Measurements from ENCODE around the gene LHFPL3. TPM values are rescaled to one million over a fixed set of nuclear protein-coding genes. Genes with fewer than 3 reads are reported as not detected.
"Not testable (repeated sequence)": the region's sequence is repeated elsewhere in the genome, so short reads cannot be mapped to it uniquely, and the experiment has no call there.

The LHFPL3 gene
- total RNA-seq, 8 experiments from 2014 or later: 1.0 to 26.2 (median 5.0) TPM; not detected in 1

DNA sequence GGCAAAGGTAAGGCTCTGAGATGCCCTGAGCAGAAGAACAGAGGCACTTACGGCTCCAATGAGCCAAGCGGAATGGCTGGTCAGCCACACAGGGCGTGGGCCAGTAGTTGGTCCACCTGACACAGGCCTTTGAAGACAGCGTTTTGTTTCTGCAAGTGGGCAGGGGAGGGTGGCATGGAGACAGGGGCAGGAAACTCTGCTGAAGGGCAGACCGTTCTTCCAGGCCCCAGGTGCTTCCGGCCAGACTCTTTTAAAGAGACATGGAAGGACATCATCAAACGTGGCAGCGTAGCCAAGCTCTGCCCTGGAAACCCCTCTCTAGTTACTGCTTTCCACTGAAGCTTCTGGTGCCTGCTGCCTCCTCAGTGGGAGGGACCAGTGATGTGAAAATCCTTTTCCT is 608.1 kb downstream of the LHFPL3 start:
- 70 to 100% (median 100%) methylated on average over 1 to 3 of the region's 8 CpGs; no CpG with 5 or more reads in 4 of the 10 experiments for WGBS, 10 experiments
- ATAC-seq (replicated peaks in 6 of 8): no peak
- in situ Hi-C loops (cut with MboI; ENCODE audit: low pct_unique_long_range_greater_than_20kb in 2 of 9, low sequenced_read_pairs in 9 of 9, unreplicated experiment in 9 of 9): no loop called here
- Histone ChIP-seq H3K27ac (no peak overlapping the region), H3K4me3 (no peak overlapping the region), H3K4me1 (replicated peaks in 1 of 2) (peaks cover 6% of the 10 kb centered on the region in 2 donors)

DNA sequence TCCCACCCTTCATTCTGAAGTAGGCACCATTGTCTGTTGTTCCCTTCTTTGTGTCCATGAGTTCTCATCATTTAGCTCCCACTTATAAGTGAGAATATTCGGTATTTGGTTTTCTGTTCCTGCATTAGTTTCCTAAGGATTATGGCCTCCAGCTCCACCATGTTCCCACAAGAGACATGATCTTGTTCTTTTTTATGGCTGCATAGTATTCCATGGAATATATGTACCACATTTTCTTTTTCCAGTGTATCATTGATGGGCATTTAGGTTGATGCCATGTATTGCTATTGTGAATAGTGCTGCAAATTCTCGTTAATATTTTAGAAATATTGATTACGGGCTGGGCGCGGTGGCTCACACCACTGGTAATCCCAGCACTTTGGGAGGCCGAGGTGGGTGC is 609.1 kb downstream of the LHFPL3 start:
- ATAC-seq (replicated peaks in 6 of 8); H3K4me3 ChIP-seq; H3K4me1 ChIP-seq (replicated peaks in 1 of 2); H3K27ac ChIP-seq; in situ Hi-C loops (cut with MboI; ENCODE audit: low pct_unique_long_range_greater_than_20kb in 2 of 9, low sequenced_read_pairs in 9 of 9, unreplicated experiment in 9 of 9): not testable (repeated sequence)
- 40 to 100% (median 89%) methylated on average over 1 to 6 of the region's 6 CpGs; no CpG with 5 or more reads in 1 of the 10 experiments for WGBS, 10 experiments

DNA sequence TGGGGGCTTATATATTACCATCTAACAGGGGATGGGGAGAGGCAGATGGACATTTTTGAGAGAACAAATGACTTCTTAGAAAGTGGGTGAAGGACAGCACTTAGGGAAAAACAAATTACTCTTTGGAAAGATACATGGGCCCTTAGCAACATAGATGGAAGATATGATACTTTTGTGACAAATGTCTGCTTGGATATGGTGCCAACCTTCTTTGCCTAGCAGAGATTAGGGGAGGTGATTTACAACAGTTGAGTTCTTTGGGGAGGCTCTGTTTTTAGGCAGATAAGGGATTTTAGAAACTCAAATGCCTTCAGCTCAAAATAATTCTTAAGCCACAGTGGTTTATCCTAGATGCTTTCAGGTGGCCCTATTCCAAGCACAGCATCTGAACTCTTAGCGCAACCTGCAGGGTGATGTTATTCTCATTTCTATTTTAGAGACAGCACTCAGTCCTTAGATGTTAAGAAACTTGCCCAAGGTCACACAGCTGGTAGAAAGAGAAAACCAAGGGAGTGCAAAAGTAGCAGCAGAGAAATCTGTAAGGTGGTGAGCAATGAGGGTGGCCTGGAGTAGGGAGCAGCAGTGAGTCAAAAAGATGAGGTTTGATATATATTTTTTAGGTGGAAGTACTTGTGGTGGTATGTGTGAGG is 610.5 kb downstream of the LHFPL3 start:
- 89 to 100% (median 100%) methylated on average over 1 of the region's 1 CpG; no CpG with 5 or more reads in 3 of the 10 experiments for WGBS, 10 experiments
- H3K27ac ChIP-seq: no peak overlapping the region
- in situ Hi-C loops (cut with MboI; ENCODE audit: low pct_unique_long_range_greater_than_20kb in 2 of 9, low sequenced_read_pairs in 9 of 9, unreplicated experiment in 9 of 9): no loop called here

GRCh38 chr7:104940023-104940710 is 611.8 kb downstream of the LHFPL3 start:
- Histone ChIP-seq H3K4me3 (no peak overlapping the region), H3K4me1 (replicated peaks in 1 of 2) (peaks cover 13 to 22% of the 10 kb centered on the region in 2 donors), H3K27ac (no peak overlapping the region)
- WGBS, 10 experiments: 84 to 100% (median 100%) methylated on average over 1 to 10 of the region's 43 CpGs; no CpG with 5 or more reads in 5 of the 10 experiments
- in situ Hi-C loops (cut with MboI; ENCODE audit: low pct_unique_long_range_greater_than_20kb in 2 of 9, low sequenced_read_pairs in 9 of 9, unreplicated experiment in 9 of 9): no loop called here
- no peak for ATAC-seq (replicated peaks in 6 of 8)

More for the DNA sequence above, 610.5 kb downstream of the LHFPL3 start:
- ATAC-seq (replicated peaks in 6 of 8): no peak
- no peak overlapping the region for H3K4me3 ChIP-seq
- peaks cover 6 to 11% of the 10 kb centered on the region in 2 donors for H3K4me1 ChIP-seq (replicated peaks in 1 of 2)

- no peak for ATAC-seq (replicated peaks in 6 of 8)
- Histone ChIP-seq H3K27ac (peak overlapping the region; percentile 27 to 33), H3K4me3 (no peak overlapping the region), H3K4me1 (replicated peaks in 1 of 2) (peaks cover 13 to 25% of the 10 kb centered on the region in 2 donors)
- in situ Hi-C loops (cut with MboI; ENCODE audit: low pct_unique_long_range_greater_than_20kb in 2 of 9, low sequenced_read_pairs in 9 of 9, unreplicated experiment in 9 of 9): no loop called here
- WGBS, 10 experiments: 43 to 100% (median 62%) methylated on average over 3 to 8 of the region's 12 CpGs; no CpG with 5 or more reads in 2 of the 10 experiments
Measured at GRCh38 chr7:104943502-104944343, 615.3 kb downstream of the LHFPL3 start.

GRCh38 chr7:104945599-104945956 is 617.2 kb downstream of the LHFPL3 start:
- Histone ChIP-seq H3K4me3 (no peak overlapping the region), H3K27ac (peak overlapping the region; percentile 15 to 38), H3K4me1 (replicated peaks in 1 of 2) (peaks cover 13 to 20% of the 10 kb centered on the region in 2 donors)
- no peak for ATAC-seq (replicated peaks in 6 of 8)
- in situ Hi-C loops (cut with MboI; ENCODE audit: low pct_unique_long_range_greater_than_20kb in 2 of 9, low sequenced_read_pairs in 9 of 9, unreplicated experiment in 9 of 9): no loop called here

GRCh38 chr7:104946338-104946737 is 617.9 kb downstream of the LHFPL3 start:
- in situ Hi-C loops (cut with MboI; ENCODE audit: low pct_unique_long_range_greater_than_20kb in 2 of 9, low sequenced_read_pairs in 9 of 9, unreplicated experiment in 9 of 9): no loop called here
- H3K4me1 ChIP-seq (replicated peaks in 1 of 2): peaks cover 13 to 20% of the 10 kb centered on the region in 2 donors
- no peak for ATAC-seq (replicated peaks in 6 of 8)
- WGBS, 10 experiments: 25 to 80% (median 60%) methylated on average over 1 to 2 of the region's 2 CpGs; no CpG with 5 or more reads in 7 of the 10 experiments
- H3K4me3 ChIP-seq: no peak overlapping the region
- H3K27ac ChIP-seq: peak overlapping the region in 1 of 2 donors; percentile 8

- peaks cover 0 to 4% of the 10 kb centered on the region in 2 donors for H3K4me1 ChIP-seq (replicated peaks in 1 of 2)
- in situ Hi-C loops (cut with MboI; ENCODE audit: low pct_unique_long_range_greater_than_20kb in 2 of 9, low sequenced_read_pairs in 9 of 9, unreplicated experiment in 9 of 9): no loop called here
- WGBS, 10 experiments: 52 to 100% (median 94%) methylated on average over 1 to 5 of the region's 5 CpGs; no CpG with 5 or more reads in 1 of the 10 experiments
- no peak overlapping the region for H3K27ac ChIP-seq
- no peak overlapping the region for H3K4me3 ChIP-seq
- no peak for ATAC-seq (replicated peaks in 6 of 8)
Measured at GRCh38 chr7:104950006-104950405, 621.6 kb downstream of the LHFPL3 start.

GRCh38 chr7:104950754-104951153 is 622.4 kb downstream of the LHFPL3 start:
- Histone ChIP-seq H3K4me1 (replicated peaks in 1 of 2) (no peaks in the 10 kb centered on the region), H3K27ac (no peak overlapping the region), H3K4me3 (no peak overlapping the region)
- 0 to 100% (median 86%) methylated on average over 1 to 2 of the region's 2 CpGs; no CpG with 5 or more reads in 2 of the 10 experiments for WGBS, 10 experiments
- no peak for ATAC-seq (replicated peaks in 6 of 8)
- in situ Hi-C loops (cut with MboI; ENCODE audit: low pct_unique_long_range_greater_than_20kb in 2 of 9, low sequenced_read_pairs in 9 of 9, unreplicated experiment in 9 of 9): no loop called here

DNA sequence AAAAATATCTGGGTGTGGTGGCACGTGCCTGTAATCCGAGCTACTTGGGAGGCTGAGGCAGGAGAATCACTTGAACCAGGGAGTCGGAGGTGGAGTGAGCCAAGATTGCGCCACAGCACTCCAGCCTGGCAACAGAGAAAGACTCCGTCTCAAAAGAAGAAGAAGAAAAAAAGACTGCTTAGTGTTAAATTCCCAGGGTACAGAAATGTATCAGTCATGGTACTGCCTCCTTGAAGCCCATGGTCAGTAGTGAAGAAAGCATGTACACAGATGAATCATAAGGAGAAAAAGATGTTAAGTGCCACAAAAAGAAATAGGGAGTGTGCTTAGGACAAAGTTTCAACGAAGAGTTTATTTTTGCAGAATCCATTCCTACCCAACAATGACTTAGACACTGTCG is 623.1 kb downstream of the LHFPL3 start:
- WGBS, 10 experiments: 5 to 98% (median 81%) methylated on average over 1 to 7 of the region's 7 CpGs; no CpG with 5 or more reads in 1 of the 10 experiments
- no peaks in the 10 kb centered on the region for H3K4me1 ChIP-seq (replicated peaks in 1 of 2)
- H3K4me3 ChIP-seq: no peak overlapping the region
- no peak for ATAC-seq (replicated peaks in 6 of 8)
- H3K27ac ChIP-seq: no peak overlapping the region
- in situ Hi-C loops (cut with MboI; ENCODE audit: low pct_unique_long_range_greater_than_20kb in 2 of 9, low sequenced_read_pairs in 9 of 9, unreplicated experiment in 9 of 9): no loop called here

DNA sequence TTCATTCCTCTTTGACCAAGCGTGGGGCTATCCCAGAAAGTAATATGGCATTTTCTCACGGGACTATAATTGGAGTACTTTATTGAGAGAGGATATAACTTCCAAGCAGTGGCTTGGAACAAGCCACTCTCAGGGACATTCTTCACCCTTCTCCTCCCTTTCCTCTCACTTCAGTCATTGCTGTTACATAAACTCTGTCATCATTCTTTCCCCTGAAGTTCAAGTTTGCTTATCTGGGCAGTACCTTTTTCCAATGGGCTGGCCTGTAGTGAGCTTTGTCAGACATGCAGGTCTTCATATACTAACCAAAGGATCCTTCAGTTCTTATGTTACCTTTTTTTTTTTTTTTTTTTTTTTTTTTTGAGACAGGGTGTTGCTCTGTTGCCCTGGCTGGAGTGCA is 626.9 kb downstream of the LHFPL3 start:
- in situ Hi-C loops (cut with MboI; ENCODE audit: low pct_unique_long_range_greater_than_20kb in 2 of 9, low sequenced_read_pairs in 9 of 9, unreplicated experiment in 9 of 9): no loop called here
- Histone ChIP-seq H3K4me3 (no peak overlapping the region), H3K4me1 (replicated peaks in 1 of 2) (no peaks in the 10 kb centered on the region), H3K27ac (no peak overlapping the region)
- WGBS, 10 experiments: 44 to 100% (median 73%) methylated on average over 2 of the region's 2 CpGs; no CpG with 5 or more reads in 3 of the 10 experiments
- no peak for ATAC-seq (replicated peaks in 6 of 8)
